GM12878 (cell line): ENCODE measurements around the gene METTL3. TPM values are rescaled to one million over a fixed set of nuclear protein-coding genes. Genes with fewer than 3 reads are reported as not detected.

Source experiments
- BCL3 ChIP-seq: IDR thresholded peaks from 2 replicates; pipeline ENCODE4 v1.6.1; 2011; ENCODE audit warnings: borderline replicate concordance, low read depth, mild to moderate bottlenecking, moderate library complexity, low read length; ENCODE audit not compliant: insufficient read depth, poor library complexity, severe bottlenecking
- BMI1 ChIP-seq: fragments of 450-650 bp; IDR thresholded peaks from 2 replicates; pipeline ENCODE4 v1.6.1; 2016; ENCODE audit warnings: mild to moderate bottlenecking, moderate library complexity, borderline replicate concordance
- CBFB ChIP-seq: IDR thresholded peaks from 2 replicates; pipeline ENCODE4 v1.6.1; 2016; ENCODE audit warnings: antibody characterized with exemption, low read depth
- CBX3 ChIP-seq: fragments of 200-600 bp; sonication (generic); IDR thresholded peaks from 2 replicates; pipeline ENCODE4 v1.6.1; 2016; ENCODE audit warnings: low read depth, borderline replicate concordance
- E2F8 ChIP-seq: fragments of 450-650 bp; IDR thresholded peaks from 2 replicates; pipeline ENCODE4 v1.6.1; 2018; ENCODE audit warnings: mild to moderate bottlenecking, low read depth, moderate library complexity; ENCODE audit not compliant: partially characterized antibody
- ELK1 ChIP-seq: IDR thresholded peaks from 2 replicates; pipeline ENCODE4 v1.6.1; 2012; ENCODE audit warnings: low read depth, low read length, improper control_type of control experiment
- EP300 ChIP-seq, 2 experiments: fragments of 150-350 bp in 1 of 2; IDR thresholded peaks; 2 replicates each; pipeline ENCODE4 v1.6.1; 2011 to 2012; ENCODE audit warnings: low read depth in 2 of 2, low read length in 2 of 2, borderline replicate concordance in 1 of 2, improper control_type of control experiment in 1 of 2, inconsistent platforms in 1 of 2; ENCODE audit not compliant: control insufficient read depth in 1 of 2
- HDAC2 ChIP-seq: fragments of 200-600 bp; sonication (generic); IDR thresholded peaks from 2 replicates; pipeline ENCODE4 v1.6.1; 2017
- JUND ChIP-seq: IDR thresholded peaks from 2 replicates; pipeline ENCODE4 v1.6.1; 2012; ENCODE audit warnings: low read depth, mild to moderate bottlenecking, low read length, improper control_type of control experiment, moderate library complexity
- LARP7 ChIP-seq: fragments of 450-650 bp; IDR thresholded peaks from 2 replicates; pipeline ENCODE4 v1.6.1; 2017; ENCODE audit warnings: mild to moderate bottlenecking
- NR2C1 ChIP-seq: fragments of 450-650 bp; IDR thresholded peaks from 2 replicates; pipeline ENCODE4 v1.6.1; 2017; ENCODE audit warnings: antibody characterized with exemption, mild to moderate bottlenecking, moderate library complexity
- NR2C2 ChIP-seq: IDR thresholded peaks from 2 replicates; pipeline ENCODE4 v1.6.1; 2011; ENCODE audit warnings: borderline replicate concordance, low read depth; ENCODE audit not compliant: control insufficient read depth, insufficient read length
- RBBP5 ChIP-seq: fragments of 200-600 bp; sonication (generic); conservative IDR thresholded peaks from 2 replicates; pipeline ENCODE4 v1.6.1; 2016
- polyA plus RNA-seq, 11 experiments: library from polyadenylated mRNA; depleted of rRNA in 4 of 11; unstranded in 6 of 11; stranded (reverse) in 5 of 11; fragments of >200 nt; fragmentation: Nextera tagmentation in 4 of 11; fragmentation: Illumina TruSeq in 1 of 11; extraction: Ambion mirVana in 4 of 11; extraction: Trizol in 1 of 11; gene quantifications; 1 replicate in 1 of 11; 2 replicates in 10 of 11; pipeline versions ENCODE4 v1.2.1 to v1.2.3, GENCODE V29; 2011 to 2016; ENCODE audit warnings: inconsistent platforms in 2 of 11, missing spikeins in 2 of 11, low read depth in 1 of 11
- total RNA-seq, 4 experiments: library from RNA; depleted of rRNA in 3 of 4; stranded (reverse); fragments of >200 nt in 3 of 4; fragmentation: Illumina TruSeq in 1 of 4; extraction: Trizol in 1 of 4; gene quantifications; 2 replicates each; pipeline versions ENCODE4 v1.2.1 to v1.2.3, GENCODE V29; 2013 to 2021

Gene METTL3
- total and polyA plus RNA-seq, 10 of the 15 experiments (the other 5 are each of a cell fraction or from before 2014, with no cell fraction given) = 32.8 to 165 (median 65.5) TPM

- TF ChIP-seq CBFB (no peak), CBX3 (no peak), BMI1 (no peak), BCL3 (no peak), ELK1 (peak; percentile 85), EP300 (IDR thresholded peaks at IDR 0.05; ENCODE audit: borderline replicate concordance in 1 of 2, control insufficient read depth in 1 of 2, low read depth in 2 of 2, low read length in 2 of 2) (peak in 1 of 2 experiments; percentile 46; a peak in 1 of 4 replicates), NR2C1 (peak; percentile 72), LARP7 (peak; percentile 59; the same call in 1 of the 2 replicates), JUND (no peak), RBBP5 (0 out of 2 replicates have a peak, but pooled peaks have one; percentile 49), HDAC2 (no peak), NR2C2 (no peak), E2F8 (peak; percentile 80)
Observed at GRCh38 chr14:21476925-21477681, 34.0 kb downstream of the METTL3 start, which contains the start of the genes RAB2B and TOX4 (continued).
